K562 (cell line): ENCODE data around the gene FAM81B. TPM values are rescaled to one million over a fixed set of nuclear protein-coding genes. Genes with fewer than 3 reads are reported as not detected.

Experiments used
- ATAC-seq: fragments of 200-7000 bp; cut with Tn5 transposase; 3 replicates; pipeline ENCODE4 v1.9.1; 2020; ENCODE audit warnings: moderate library complexity
- BruUV-seq: library from RNA; stranded (reverse); fragments of 400-500 nt; replicated peaks from 2 replicates; lab custom pipeline; 2021; lab: Mats Ljungman, UMichigan
- CTCF ChIA-PET: fragments of 300-600 bp; formaldehyde crosslinking; extraction: SDS; loops from one replicate; lab custom pipeline; 2021; ENCODE audit warnings: low intra/inter-chr PET ratio; lab: Yijun Ruan, JAX
- POLR2A ChIA-PET: fragments of 300-600, 350-650 bp; sonication (Branson Sonifier 250); formaldehyde crosslinking; extraction: SDS; loops from one replicate; lab custom pipeline; 2021; ENCODE audit warnings: antibody characterized with exemption, inconsistent platforms; lab: Yijun Ruan, JAX
- DNase-seq, 4 experiments: peaks; one replicate each; pipeline versions ENCODE4 v3.0.0 to v3.0.0-alpha.2; 2011 to 2018; ENCODE audit warnings: low spot score in 3 of 4, mixed read lengths in 3 of 4; ENCODE audit errors: extremely low read depth in 1 of 4
- FAIRE-seq: peaks from 2 replicates; lab custom pipeline; 2011; peaks lifted over from hg19 to GRCh38; lab: Jason Lieb, UNC
- H2AFZ ChIP-seq: 2 replicates; pipeline ENCODE4 v1.6.0; 2011; ENCODE audit warnings: low read depth, low read length, control low read depth, inconsistent platforms
- H3K27ac ChIP-seq: fragments of 200-600 bp; 3 replicates; pipeline ENCODE4 v1.8.0; 2011; ENCODE audit warnings: low read depth, mild to moderate bottlenecking, control low read depth, inconsistent platforms, low read length, moderate library complexity, mixed read lengths; ENCODE audit errors: extremely low read depth
- H3K27me3 ChIP-seq, 2 experiments: fragments of 300-600 bp in 1 of 2; 2 replicates in 1 of 2; 3 replicates in 1 of 2; pipeline versions ENCODE4 v1.6.0 to v1.8.0; 2011; ENCODE audit warnings: inconsistent platforms in 2 of 2, low read length in 2 of 2, mild to moderate bottlenecking in 1 of 2, mixed read lengths in 1 of 2, moderate library complexity in 1 of 2; ENCODE audit not compliant: control insufficient read depth in 2 of 2, insufficient read depth in 2 of 2
- H3K36me3 ChIP-seq: fragments of 300-600 bp; 3 replicates; pipeline ENCODE4 v1.8.0; 2011; ENCODE audit warnings: mild to moderate bottlenecking, low read length, inconsistent platforms; ENCODE audit not compliant: control insufficient read depth, insufficient read depth
- H3K4me1 ChIP-seq, 2 experiments: fragments of 200-600 bp in 1 of 2; replicated peaks in 1 of 2; 2 replicates in 1 of 2; 3 replicates in 1 of 2; pipeline versions ENCODE4 v1.5.1 to v1.8.0; 2011; ENCODE audit warnings: inconsistent platforms in 2 of 2, low read length in 2 of 2, mild to moderate bottlenecking in 1 of 2, mixed read lengths in 1 of 2, moderate library complexity in 1 of 2; ENCODE audit not compliant: control insufficient read depth in 2 of 2, insufficient read depth in 2 of 2
- H3K4me2 ChIP-seq: 2 replicates; pipeline ENCODE4 v1.6.1; 2011; ENCODE audit warnings: low read length, control low read depth, inconsistent platforms, mixed read lengths; ENCODE audit not compliant: insufficient read depth
- H3K4me3 ChIP-seq: fragments of 200-600 bp; sonication (generic), shearing (Covaris generic); 2 replicates; pipeline ENCODE4 v1.5.1; 2016; ENCODE audit warnings: control low read depth, inconsistent platforms
- H3K79me2 ChIP-seq: fragments of 200-600 bp; 3 replicates; pipeline ENCODE4 v1.8.0; 2011; ENCODE audit warnings: low read length, inconsistent platforms; ENCODE audit not compliant: control insufficient read depth, insufficient read depth
- H3K9ac ChIP-seq, 2 experiments: 2 replicates each; pipeline versions ENCODE4 v1.6.0 to v1.6.1; 2011; ENCODE audit warnings: low read depth in 2 of 2, low read length in 2 of 2, control low read depth in 1 of 2, inconsistent platforms in 1 of 2, mild to moderate bottlenecking in 1 of 2, mixed read lengths in 1 of 2; ENCODE audit not compliant: insufficient read depth in 1 of 2
- H3K9me1 ChIP-seq: one replicate; pipeline ENCODE4 v1.6.0; 2011; ENCODE audit warnings: inconsistent platforms, mild to moderate bottlenecking, low read length, moderate library complexity; ENCODE audit not compliant: control insufficient read depth, insufficient read depth
- H3K9me3 ChIP-seq: replicated peaks from 2 replicates; pipeline ENCODE4 v1.5.1; 2011; ENCODE audit warnings: low read depth, low read length, inconsistent platforms; ENCODE audit not compliant: control insufficient read depth, insufficient read depth
- H4K20me1 ChIP-seq: replicated peaks from 2 replicates; pipeline ENCODE4 v1.6.1; 2011; ENCODE audit warnings: low read length, inconsistent platforms, mixed read lengths; ENCODE audit not compliant: control insufficient read depth, insufficient read depth
- BDP1 ChIP-seq: IDR thresholded peaks from 3 replicates; pipeline ENCODE4 v1.6.1; 2011; ENCODE audit not compliant: insufficient read length, insufficient read depth
- EHMT2 ChIP-seq: fragments of 450-650 bp; IDR thresholded peaks from 2 replicates; pipeline ENCODE4 v1.6.1; 2018; ENCODE audit warnings: antibody characterized with exemption
- ELF2 ChIP-seq: fragments of 250-450 bp; sonication (Bioruptor Pico); IDR thresholded peaks from 2 replicates; pipeline ENCODE4 v1.5.0; 2021; ENCODE audit warnings: mild to moderate bottlenecking
- MYBL2 ChIP-seq, 2 experiments: fragments of 450-650 bp in 1 of 2; sonication (generic) in 1 of 2; formaldehyde crosslinking in 1 of 2; IDR thresholded peaks; 2 replicates each; pipeline versions ENCODE4 v1.6.1 to v1.8.1; 2017 to 2022; ENCODE audit warnings: borderline replicate concordance in 1 of 2, inconsistent platforms in 1 of 2, low read depth in 1 of 2, mild to moderate bottlenecking in 1 of 2, missing genetic modification reagents in 1 of 2, moderate library complexity in 1 of 2
- NFRKB ChIP-seq: fragments of 450-650 bp; IDR thresholded peaks from 2 replicates; pipeline ENCODE4 v1.6.1; 2016; ENCODE audit warnings: low read depth
- PTTG1 ChIP-seq: fragments of 450-650 bp; IDR thresholded peaks from 2 replicates; pipeline ENCODE4 v1.6.1; 2016; ENCODE audit warnings: low read depth, mild to moderate bottlenecking, missing genetic modification characterization, missing compliant biosample characterization
- SMC3 ChIP-seq: conservative IDR thresholded peaks from 2 replicates; pipeline ENCODE4 v1.6.1; 2011; ENCODE audit warnings: low read depth, low read length, improper control_type of control experiment; ENCODE audit not compliant: insufficient read depth
- SPI1 ChIP-seq: IDR thresholded peaks from 2 replicates; pipeline ENCODE4 v1.6.1; 2011; ENCODE audit warnings: low read depth, low read length, control low read depth, borderline replicate concordance
- STAG1 ChIP-seq: sonication (generic); formaldehyde crosslinking; IDR thresholded peaks from 2 replicates; pipeline ENCODE4 v1.5.0; 2020; ENCODE audit warnings: missing genetic modification reagents, borderline replicate concordance
- SUPT5H ChIP-seq: fragments of 450-650 bp; IDR thresholded peaks from 2 replicates; pipeline ENCODE4 v1.6.1; 2016
- WHSC1 ChIP-seq: IDR thresholded peaks from one replicate; pipeline ENCODE4 v1.6.1; 2012; ENCODE audit warnings: low read length, control low read depth, inconsistent platforms
- ZBTB17 ChIP-seq: fragments of 450-650 bp; formaldehyde crosslinking; IDR thresholded peaks from 2 replicates; pipeline ENCODE4 v1.4.0; 2020; ENCODE audit warnings: mild to moderate bottlenecking
- ZFP30 ChIP-seq: fragments of 250-450 bp; sonication (Bioruptor Pico); IDR thresholded peaks from 2 replicates; pipeline ENCODE4 v1.8.0; 2022; ENCODE audit warnings: moderate library complexity, mild to moderate bottlenecking, inconsistent platforms, borderline replicate concordance
- WGBS: fragments of 100-300 bp; shearing (Covaris generic); methylation state at CpG from one replicate; pipeline ENCODE4 v1.1.6; 2016; ENCODE audit warnings: low coverage, mixed read lengths; ENCODE audit not compliant: insufficient coverage; ENCODE audit errors: missing lambda C conversion rate; 5-methylcytosine and 5-hydroxymethylcytosine counted together
- in situ Hi-C: fragments of 300-500 bp; cut with MboI; formaldehyde crosslinking; loops from 4 replicates; pipeline ENCODE4 v1.15.0; 2018; ENCODE audit warnings: inconsistent platforms, mixed read lengths
- intact Hi-C: fragments of 100-400 bp; cut with micrococcal nuclease; formaldehyde crosslinking; loops from 2 replicates; pipeline ENCODE4 v1.14.2; 2022
- polyA plus RNA-seq, 8 experiments: library from polyadenylated mRNA; depleted of rRNA in 4 of 8; stranded (reverse) in 5 of 8; unstranded in 3 of 8; fragments of >200 nt; fragmentation: Nextera tagmentation in 2 of 8; fragmentation: Illumina TruSeq in 1 of 8; extraction: Ambion mirVana in 2 of 8; extraction: Trizol in 1 of 8; gene quantifications; 2 replicates each; pipeline versions ENCODE4 v1.2.1 to v1.2.3, GENCODE V29; 2011 to 2014; ENCODE audit warnings: inconsistent platforms in 1 of 8, missing spikeins in 1 of 8
- total RNA-seq, 7 experiments: library from RNA; depleted of rRNA in 6 of 7; stranded (reverse); fragments of >200 nt in 6 of 7; fragmentation: Illumina TruSeq in 2 of 7; extraction: Trizol in 2 of 7; gene quantifications; 2 replicates each; pipeline versions ENCODE4 v1.2.1 to v1.2.3, GENCODE V29; 2011 to 2021; ENCODE audit warnings: low replicate concordance in 1 of 7
- TF ChIP-seq, protein P1 (sequence below): sonication (generic); formaldehyde crosslinking; IDR thresholded peaks from 2 replicates; pipeline ENCODE4 v1.8.1; 2023; ENCODE audit warnings: mild to moderate bottlenecking, missing genetic modification reagents

Gene FAM81B
- total and polyA plus RNA-seq, 9 of the 15 experiments (the other 6 are each of a cell fraction or from before 2014, with no cell fraction given): 0.08 to 0.64 (median 0.25) TPM; not detected in 2

DNA sequence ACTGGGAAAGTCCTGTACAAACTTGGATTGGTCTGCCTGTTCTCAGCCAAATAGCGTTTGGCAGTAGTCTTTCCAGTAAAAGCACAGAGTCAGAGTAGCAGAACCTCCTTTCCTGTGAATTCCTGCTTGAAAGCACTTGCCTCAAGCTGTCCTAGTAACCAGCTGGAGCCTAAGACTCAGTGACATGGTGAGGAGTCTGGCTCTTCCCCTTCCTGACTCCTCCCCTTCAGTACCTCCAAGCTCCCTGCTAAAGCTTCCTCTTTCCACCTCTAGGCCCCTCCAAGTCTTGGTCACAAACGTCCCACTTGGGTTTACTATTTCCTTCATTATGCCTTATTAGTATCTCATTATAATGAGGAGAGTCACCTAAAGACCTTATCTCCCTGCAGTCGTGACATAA is 21.4 kb upstream of the FAM81B start:
- BruUV-seq: no TSS peak
- CTCF ChIA-PET: no interaction called here
- Histone ChIP-seq H3K9me1 (no peaks in the 10 kb centered on the region), H2AFZ (no peak overlapping the region)
- 0 out of 3 replicates have a peak, but pooled peaks have one; percentile 39 for ATAC-seq
- in situ Hi-C loops: no loop called here
- TF ChIP-seq SPI1 (no peak), NFRKB (no peak), ZBTB17 (no peak), MYBL2 (IDR thresholded peaks at IDR 0.05; ENCODE audit: low read depth) (no peak), MYBL2 (CRISPR knock-in tag; IDR thresholded peaks at IDR 0.05; ENCODE audit: borderline replicate concordance) (no peak), ELF2 (no peak), PTTG1 (tag) (no peak), ZFP30 (CRISPR knock-in tag) (no peak), SUPT5H (no peak), EHMT2 (no peak), BDP1 (no peak), WHSC1 (no peak), SMC3 (no peak), STAG1 (no peak)
- TF ChIP-seq, protein P1, sequence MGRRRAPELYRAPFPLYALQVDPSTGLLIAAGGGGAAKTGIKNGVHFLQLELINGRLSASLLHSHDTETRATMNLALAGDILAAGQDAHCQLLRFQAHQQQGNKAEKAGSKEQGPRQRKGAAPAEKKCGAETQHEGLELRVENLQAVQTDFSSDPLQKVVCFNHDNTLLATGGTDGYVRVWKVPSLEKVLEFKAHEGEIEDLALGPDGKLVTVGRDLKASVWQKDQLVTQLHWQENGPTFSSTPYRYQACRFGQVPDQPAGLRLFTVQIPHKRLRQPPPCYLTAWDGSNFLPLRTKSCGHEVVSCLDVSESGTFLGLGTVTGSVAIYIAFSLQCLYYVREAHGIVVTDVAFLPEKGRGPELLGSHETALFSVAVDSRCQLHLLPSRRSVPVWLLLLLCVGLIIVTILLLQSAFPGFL (CRISPR knock-in tag): no peak
- TF ChIP-seq, all 486 proteins: peak for 0
- H3K27me3 ChIP-seq: peaks cover 0 to 3% of the 10 kb centered on the region in 2 experiments; a peak in 1 of 5 replicates
- no peaks in the 10 kb centered on the region for H3K79me2 ChIP-seq
- no peak overlapping the region for H3K4me3 ChIP-seq
- no peak overlapping the region for H3K27ac ChIP-seq
- no peaks in the 10 kb centered on the region for H3K4me1 ChIP-seq
- FAIRE-seq (no peak), DNase-seq (no peak)
- intact Hi-C loops: no loop called here
- no peaks in the 10 kb centered on the region for H4K20me1 ChIP-seq
- no peaks in the 10 kb centered on the region for H3K9me3 ChIP-seq
- WGBS: 0% methylated on average over 3 of the region's 3 CpGs
- no peak overlapping the region for H3K4me2 ChIP-seq
- POLR2A ChIA-PET: no interaction called here
- no peak overlapping the region for H3K9ac ChIP-seq
- no peaks in the 10 kb centered on the region for H3K36me3 ChIP-seq
